ENCODE results near the gene WBP1L. TPM values are rescaled to one million over a fixed set of nuclear protein-coding genes. Genes with fewer than 3 reads are reported as not detected.
"Not testable (repeated sequence)": the region's sequence is repeated elsewhere in the genome, so short reads cannot be mapped to it uniquely, and the experiment has no call there.

Gene WBP1L
- total and polyA plus RNA-seq, 8 donors, result 15.1 to 140 (median 30.5) TPM

- Histone ChIP-seq H3K27ac (peak overlapping the region in 4 of 5 donors; percentile 31 to 86 (median 60)), H3K9me3 (no peaks in the 10 kb centered on the region)
Measured at GRCh38 chr10:102758240-102758932, 14.6 kb downstream of the WBP1L start.

GRCh38 chr10:102758933-102759262 is 15.2 kb downstream of the WBP1L start:
- peaks cover 4 to 63% (median 32%) of the 10 kb centered on the region in 4 donors for H3K4me1 ChIP-seq
- peak overlapping the region in 4 of 5 donors; percentile 31 to 86 (median 60) for H3K27ac ChIP-seq
- peak; percentile 21 to 72 (median 29) for TF ChIP-seq POLR2AphosphoS5 (IDR thresholded peaks at IDR 0.05)
- 63 to 82% (median 70%) methylated on average over 5 to 10 of the region's 12 CpGs for WGBS, 5 donors
- H3K27me3 ChIP-seq; intact Hi-C loops (cut with DNase I; ENCODE audit: low total_unique reads); H3K9me3 ChIP-seq; H3K36me3 ChIP-seq; H3K4me3 ChIP-seq; DNase-seq: not testable (repeated sequence)

More at GRCh38 chr10:102758240-102758932, 14.6 kb downstream of the WBP1L start:
- no peak for DNase-seq
- TF ChIP-seq CTCF (IDR thresholded peaks at IDR 0.05) (no peak), POLR2AphosphoS5 (IDR thresholded peaks at IDR 0.05) (no peak), EP300 (IDR thresholded peaks at IDR 0.05) (no peak), POLR2A (IDR thresholded peaks at IDR 0.05) (no peak)
- Histone ChIP-seq H3K4me3 (no peak overlapping the region), H3K4me1 (peaks cover 5 to 63% (median 32%) of the 10 kb centered on the region in 4 donors), H3K36me3 (peaks cover 0 to 3% (median 0%) of the 10 kb centered on the region in 4 donors), H3K27me3 (no peaks in the 10 kb centered on the region)
- intact Hi-C loops (cut with DNase I; ENCODE audit: low total_unique reads), result no loop called here
- 72 to 87% (median 80%) methylated on average over 9 of the region's 9 CpGs for WGBS, 5 donors

- no peak for DNase-seq
- intact Hi-C loops (cut with DNase I; ENCODE audit: low total_unique reads), result no loop called here
- Histone ChIP-seq H3K27ac (peak overlapping the region in 4 of 5 donors; percentile 7 to 86 (median 52)), H3K27me3 (no peaks in the 10 kb centered on the region), H3K9me3 (no peaks in the 10 kb centered on the region), H3K4me3 (no peak overlapping the region), H3K4me1 (peaks cover 9 to 63% (median 35%) of the 10 kb centered on the region in 4 donors), H3K36me3 (peaks cover 0 to 6% (median 2%) of the 10 kb centered on the region in 4 donors)
- WGBS, 5 donors, result 83 to 98% (median 90%) methylated on average over 3 of the region's 3 CpGs
- TF ChIP-seq CTCF (IDR thresholded peaks at IDR 0.05), result no peak
- TF ChIP-seq POLR2AphosphoS5 (IDR thresholded peaks at IDR 0.05), result no peak
- TF ChIP-seq EP300 (IDR thresholded peaks at IDR 0.05), result no peak
- TF ChIP-seq POLR2A (IDR thresholded peaks at IDR 0.05), result no peak
Measured at GRCh38 chr10:102759497-102760210, 15.9 kb downstream of the WBP1L start.

GRCh38 chr10:102761981-102762380 is 18.2 kb downstream of the WBP1L start:
- Histone ChIP-seq H3K36me3 (peaks cover 0 to 17% (median 7%) of the 10 kb centered on the region in 4 donors), H3K9me3 (no peaks in the 10 kb centered on the region), H3K4me3 (no peak overlapping the region), H3K27ac (peak overlapping the region in 1 of 5 donors; percentile 65), H3K4me1 (peaks cover 18 to 66% (median 40%) of the 10 kb centered on the region in 4 donors), H3K27me3 (no peaks in the 10 kb centered on the region)
- no peak for DNase-seq
- TF ChIP-seq POLR2AphosphoS5 (IDR thresholded peaks at IDR 0.05) (no peak), CTCF (IDR thresholded peaks at IDR 0.05) (no peak), EP300 (IDR thresholded peaks at IDR 0.05) (no peak), POLR2A (IDR thresholded peaks at IDR 0.05) (no peak)
- intact Hi-C loops (cut with DNase I; ENCODE audit: low total_unique reads), result no loop called here
- WGBS, 5 donors, result 92 to 97% (median 96%) methylated on average over 4 of the region's 4 CpGs

All from stomach (tissue), 9 donors.